ENCODE results near the gene KCNF1.

The KCNF1 gene

GRCh38 chr2:10915236-10915635 lies 3.5 kb downstream of the KCNF1 start:
- Histone ChIP-seq H2AFZ (ENCODE audit: low read depth, low read length) (no peak overlapping the region), H3K9me3 (ENCODE audit: insufficient read depth, low read length, severe bottlenecking) (no peaks in the 10 kb centered on the region), H3K27me3 (ENCODE audit: insufficient read depth, low read length, poor library complexity) (peaks cover 13% of the 10 kb centered on the region), H4K20me1 (ENCODE audit: insufficient read depth, low read length) (0 out of 2 replicates have a peak, but pooled peaks cover 8% of the 10 kb centered on the region), H3K79me2 (ENCODE audit: insufficient read depth, low read length) (no peaks in the 10 kb centered on the region), H3K27ac (ENCODE audit: low read length) (no peak overlapping the region), H3K9ac (ENCODE audit: low read depth, low read length) (no peak overlapping the region), H3K4me1 (ENCODE audit: insufficient read depth, low read length) (peaks cover 6% of the 10 kb centered on the region; the same call in 1 of the 2 replicates), H3K4me3 (ENCODE audit: low read depth in 1 of 2, low read length in 2 of 2) (no peak overlapping the region), H3K36me3 (ENCODE audit: insufficient read depth, low read length) (no peaks in the 10 kb centered on the region), H3K4me2 (ENCODE audit: insufficient read depth, low read length) (no peak overlapping the region)
- ATAC-seq (ENCODE audit: insufficient read depth, low read depth): no peak
- TF ChIP-seq EZH2 (IDR thresholded peaks at IDR 0.05; ENCODE audit: borderline replicate concordance, low read depth, low read length, severe bottlenecking) (no peak), CTCF (IDR thresholded peaks at IDR 0.05; ENCODE audit: borderline replicate concordance, extremely low read depth, low read length, poor library complexity, severe bottlenecking) (no peak)
- DNase-seq: no peak

- no peaks in the 10 kb centered on the region for H3K9me3 ChIP-seq (ENCODE audit: insufficient read depth, low read length, severe bottlenecking)
Observed at GRCh38 chr2:10915731-10916276, 4.1 kb downstream of the KCNF1 start.

GRCh38 chr2:10916953-10917352 lies 5.2 kb downstream of the KCNF1 start:
- TF ChIP-seq CTCF (IDR thresholded peaks at IDR 0.05; ENCODE audit: borderline replicate concordance, extremely low read depth, low read length, poor library complexity, severe bottlenecking): no peak
- no peak for TF ChIP-seq EZH2 (IDR thresholded peaks at IDR 0.05; ENCODE audit: borderline replicate concordance, low read depth, low read length, severe bottlenecking)
- ATAC-seq (ENCODE audit: insufficient read depth, low read depth) (no peak; the same call in 2 of the 3 replicates), DNase-seq (no peak)
- Histone ChIP-seq H3K9ac (ENCODE audit: low read depth, low read length) (no peak overlapping the region), H3K79me2 (ENCODE audit: insufficient read depth, low read length) (no peaks in the 10 kb centered on the region), H3K36me3 (ENCODE audit: insufficient read depth, low read length) (no peaks in the 10 kb centered on the region), H2AFZ (ENCODE audit: low read depth, low read length) (no peak overlapping the region), H3K4me2 (ENCODE audit: insufficient read depth, low read length) (no peak overlapping the region), H4K20me1 (ENCODE audit: insufficient read depth, low read length) (0 out of 2 replicates have a peak, but pooled peaks cover 8% of the 10 kb centered on the region), H3K4me3 (ENCODE audit: low read depth in 1 of 2, low read length in 2 of 2) (no peak overlapping the region), H3K27me3 (ENCODE audit: insufficient read depth, low read length, poor library complexity) (no peaks in the 10 kb centered on the region), H3K27ac (ENCODE audit: low read length) (no peak overlapping the region), H3K9me3 (ENCODE audit: insufficient read depth, low read length, severe bottlenecking) (no peaks in the 10 kb centered on the region), H3K4me1 (ENCODE audit: insufficient read depth, low read length) (peaks cover 6% of the 10 kb centered on the region; the same call in 1 of the 2 replicates)

More at GRCh38 chr2:10915731-10916276, 4.1 kb downstream of the KCNF1 start:
- no peak overlapping the region for H3K4me3 ChIP-seq (ENCODE audit: low read depth in 1 of 2, low read length in 2 of 2)
- DNase-seq (no peak), ATAC-seq (ENCODE audit: insufficient read depth, low read depth) (no peak)
- TF ChIP-seq EZH2 (IDR thresholded peaks at IDR 0.05; ENCODE audit: borderline replicate concordance, low read depth, low read length, severe bottlenecking): no peak
- no peak for TF ChIP-seq CTCF (IDR thresholded peaks at IDR 0.05; ENCODE audit: borderline replicate concordance, extremely low read depth, low read length, poor library complexity, severe bottlenecking)
- H3K27me3 ChIP-seq (ENCODE audit: insufficient read depth, low read length, poor library complexity): peaks cover 10% of the 10 kb centered on the region
- no peak overlapping the region for H3K27ac ChIP-seq (ENCODE audit: low read length)
- no peak overlapping the region for H3K4me2 ChIP-seq (ENCODE audit: insufficient read depth, low read length)
- H3K9ac ChIP-seq (ENCODE audit: low read depth, low read length): no peak overlapping the region
- no peaks in the 10 kb centered on the region for H3K79me2 ChIP-seq (ENCODE audit: insufficient read depth, low read length)
- 0 out of 2 replicates have a peak, but pooled peaks cover 8% of the 10 kb centered on the region for H4K20me1 ChIP-seq (ENCODE audit: insufficient read depth, low read length)
- no peak overlapping the region for H2AFZ ChIP-seq (ENCODE audit: low read depth, low read length)
- peaks cover 6% of the 10 kb centered on the region; the same call in 1 of the 2 replicates for H3K4me1 ChIP-seq (ENCODE audit: insufficient read depth, low read length)
- no peaks in the 10 kb centered on the region for H3K36me3 ChIP-seq (ENCODE audit: insufficient read depth, low read length)

Measured in DND-41 (cell line).